Fibroblast of lung (primary cell): ENCODE measurements around the gene SENP2. TPM values are rescaled to one million over a fixed set of nuclear protein-coding genes. Genes with fewer than 3 reads are reported as not detected.
"Not testable (repeated sequence)": the region's sequence is repeated elsewhere in the genome, so short reads cannot be mapped to it uniquely, and the experiment has no call there.

Source experiments
- DNase-seq, 2 donors: peaks; one replicate each; pipeline versions ENCODE4 v3.0.0 to v3.0.0-alpha.2; 2010; ENCODE audit warnings: low read depth in 2 of 2
- H2AFZ ChIP-seq: 2 replicates; pipeline ENCODE4 v1.5.1; 2012; ENCODE audit warnings: low read length, control low read depth, inconsistent platforms
- H3K27ac ChIP-seq: 2 replicates; pipeline ENCODE4 v1.5.1; 2011; ENCODE audit warnings: low read length, control low read depth; ENCODE audit not compliant: insufficient read depth
- H3K27me3 ChIP-seq: 2 replicates; pipeline ENCODE4 v1.5.1; 2011; ENCODE audit warnings: mild to moderate bottlenecking, low read length; ENCODE audit not compliant: control insufficient read depth, insufficient read depth
- H3K36me3 ChIP-seq: 2 replicates; pipeline ENCODE4 v1.5.1; 2011; ENCODE audit warnings: low read length; ENCODE audit not compliant: control insufficient read depth, insufficient read depth
- H3K4me1 ChIP-seq: 2 replicates; pipeline ENCODE4 v1.5.1; 2011; ENCODE audit warnings: low read length; ENCODE audit not compliant: control insufficient read depth, insufficient read depth; ENCODE audit errors: extremely low read depth
- H3K4me2 ChIP-seq: 2 replicates; pipeline ENCODE4 v1.5.1; 2011; ENCODE audit warnings: low read length, control low read depth; ENCODE audit not compliant: insufficient read depth; ENCODE audit errors: extremely low read depth
- H3K4me3 ChIP-seq, 4 experiments: fragments of 200-600 bp in 1 of 4; sonication (generic) in 1 of 4; replicated peaks in 1 of 4; 2 replicates each; pipeline ENCODE4 v1.5.1; 2011 to 2016; ENCODE audit warnings: low read length in 4 of 4, low read depth in 3 of 4, mild to moderate bottlenecking in 3 of 4, control low read depth in 2 of 4, inconsistent platforms in 1 of 4, mixed read lengths in 1 of 4; ENCODE audit not compliant: insufficient read depth in 1 of 4; ENCODE audit errors: control extremely low read depth in 1 of 4
- H3K79me2 ChIP-seq: 2 replicates; pipeline ENCODE4 v1.5.1; 2012; ENCODE audit warnings: mild to moderate bottlenecking, low read length, inconsistent platforms; ENCODE audit not compliant: control insufficient read depth, insufficient read depth
- H3K9ac ChIP-seq: 2 replicates; pipeline ENCODE4 v1.5.1; 2011; ENCODE audit warnings: mild to moderate bottlenecking, low read length, control low read depth; ENCODE audit not compliant: insufficient read depth
- H3K9me3 ChIP-seq: 2 replicates; pipeline ENCODE4 v1.5.1; 2012; ENCODE audit warnings: low read depth, low read length; ENCODE audit not compliant: control insufficient read depth, insufficient read depth
- H4K20me1 ChIP-seq: 2 replicates; pipeline ENCODE4 v1.5.1; 2011; ENCODE audit warnings: low read length; ENCODE audit not compliant: control insufficient read depth, insufficient read depth; ENCODE audit errors: extremely low read depth
- CTCF ChIP-seq, 2 donors: IDR thresholded peaks in 1 of 2; conservative IDR thresholded peaks in 1 of 2; 1 replicate in 1 of 2; 2 replicates in 1 of 2; pipeline ENCODE4 v1.5.1; 2011 to 2012; ENCODE audit warnings: low read length in 2 of 2, control low read depth in 1 of 2, inconsistent platforms in 1 of 2, low read depth in 1 of 2, mild to moderate bottlenecking in 1 of 2
- EZH2 ChIP-seq: IDR thresholded peaks from 2 replicates; pipeline ENCODE4 v1.5.1; 2012; ENCODE audit warnings: low read length, control low read depth, mild to moderate bottlenecking; ENCODE audit errors: missing control alignments
- polyA plus RNA-seq, 2 donors: library from polyadenylated mRNA; depleted of rRNA in 1 of 2; stranded (reverse) in 1 of 2; unstranded in 1 of 2; fragments of >200 nt; gene quantifications; 2 replicates each; pipeline ENCODE4 v1.2.1, GENCODE V29; 2011 to 2012; ENCODE audit warnings: missing spikeins in 1 of 2
- total RNA-seq: library from RNA; depleted of rRNA; stranded (reverse); fragments of >200 nt; gene quantifications from 2 replicates; pipeline ENCODE4 v1.2.1, GENCODE V29; 2014

SENP2 gene
- total and polyA plus RNA-seq, 2 donors (not counting 1 experiment from before 2014, with no cell fraction given): 19.6 to 26.9 TPM

GRCh38 chr3:185552358-185552877, 33.7 kb upstream of the SENP2 start, which contains the start of gene LIPH:
Gene LIPH, minus strand, starts transcription at chr3:185552588. Its CDS starts 117 bp downstream, at chr3:185552471.
- DNase-seq: peak in 1 of 2 donors; percentile 39
- no peaks in the 10 kb centered on the region for H3K79me2 ChIP-seq
- H3K36me3 ChIP-seq: no peaks in the 10 kb centered on the region
- no peaks in the 10 kb centered on the region for H3K27me3 ChIP-seq
- peaks cover 3% of the 10 kb centered on the region for H3K4me1 ChIP-seq
- TF ChIP-seq CTCF (conservative IDR thresholded peaks at IDR 0.05 in 1 of 2, IDR thresholded peaks at IDR 0.05 in 1 of 2; ENCODE audit: low read depth in 1 of 2, low read length in 2 of 2) (no peak), EZH2 (no peak)
- H2AFZ ChIP-seq: no peak within 1 kb of the TSS
- H3K9me3 ChIP-seq: no peaks in the 10 kb centered on the region
- H3K4me2 ChIP-seq: peak within 1 kb of the TSS; percentile 11
- H3K4me3 ChIP-seq: no peak within 1 kb of the TSS
- no peaks in the 10 kb centered on the region for H4K20me1 ChIP-seq
- no peak within 1 kb of the TSS for H3K9ac ChIP-seq
- no peak within 1 kb of the TSS for H3K27ac ChIP-seq

- Histone ChIP-seq H2AFZ (no peak overlapping the region), H3K79me2 (no peaks in the 10 kb centered on the region), H3K4me3 (no peak overlapping the region), H3K27me3 (no peaks in the 10 kb centered on the region), H3K36me3 (no peaks in the 10 kb centered on the region), H3K27ac (no peak overlapping the region), H3K4me1 (peaks cover 7% of the 10 kb centered on the region), H4K20me1 (no peaks in the 10 kb centered on the region), H3K9me3 (no peaks in the 10 kb centered on the region), H3K9ac (no peak overlapping the region), H3K4me2 (no peak overlapping the region)
- no peak for TF ChIP-seq CTCF (conservative IDR thresholded peaks at IDR 0.05 in 1 of 2, IDR thresholded peaks at IDR 0.05 in 1 of 2; ENCODE audit: low read depth in 1 of 2, low read length in 2 of 2)
- TF ChIP-seq EZH2: no peak
- DNase-seq: peak in 1 of 2 donors; percentile 57
Measured at GRCh38 chr3:185555101-185555501, 31.0 kb upstream of the SENP2 start.

GRCh38 chr3:185555860-185556347, 30.2 kb upstream of the SENP2 start:
- no peak for TF ChIP-seq CTCF (conservative IDR thresholded peaks at IDR 0.05 in 1 of 2, IDR thresholded peaks at IDR 0.05 in 1 of 2; ENCODE audit: low read depth in 1 of 2, low read length in 2 of 2)
- TF ChIP-seq EZH2: no peak
- Histone ChIP-seq H3K9ac (no peak overlapping the region), H2AFZ (no peak overlapping the region), H4K20me1 (no peaks in the 10 kb centered on the region), H3K9me3 (no peaks in the 10 kb centered on the region), H3K79me2 (no peaks in the 10 kb centered on the region), H3K27me3 (peaks cover 4% of the 10 kb centered on the region), H3K4me2 (no peak overlapping the region), H3K4me3 (no peak overlapping the region), H3K4me1 (peaks cover 7% of the 10 kb centered on the region), H3K27ac (no peak overlapping the region), H3K36me3 (no peaks in the 10 kb centered on the region)
- DNase-seq: no peak

- not testable (repeated sequence) for H3K27ac ChIP-seq, H3K9ac ChIP-seq, H3K4me2 ChIP-seq, H3K4me3 ChIP-seq, H3K4me1 ChIP-seq, DNase-seq, H3K79me2 ChIP-seq, H2AFZ ChIP-seq, H4K20me1 ChIP-seq, H3K9me3 ChIP-seq, H3K36me3 ChIP-seq, H3K27me3 ChIP-seq
Measured at GRCh38 chr3:185556640-185557039, 29.5 kb upstream of the SENP2 start.
